Measurements from ENCODE around the gene MYO5C.

GRCh38 chr15:52180196-52180835 lies 115.3 kb downstream of the MYO5C start:
- TF ChIP-seq, protein P1, sequence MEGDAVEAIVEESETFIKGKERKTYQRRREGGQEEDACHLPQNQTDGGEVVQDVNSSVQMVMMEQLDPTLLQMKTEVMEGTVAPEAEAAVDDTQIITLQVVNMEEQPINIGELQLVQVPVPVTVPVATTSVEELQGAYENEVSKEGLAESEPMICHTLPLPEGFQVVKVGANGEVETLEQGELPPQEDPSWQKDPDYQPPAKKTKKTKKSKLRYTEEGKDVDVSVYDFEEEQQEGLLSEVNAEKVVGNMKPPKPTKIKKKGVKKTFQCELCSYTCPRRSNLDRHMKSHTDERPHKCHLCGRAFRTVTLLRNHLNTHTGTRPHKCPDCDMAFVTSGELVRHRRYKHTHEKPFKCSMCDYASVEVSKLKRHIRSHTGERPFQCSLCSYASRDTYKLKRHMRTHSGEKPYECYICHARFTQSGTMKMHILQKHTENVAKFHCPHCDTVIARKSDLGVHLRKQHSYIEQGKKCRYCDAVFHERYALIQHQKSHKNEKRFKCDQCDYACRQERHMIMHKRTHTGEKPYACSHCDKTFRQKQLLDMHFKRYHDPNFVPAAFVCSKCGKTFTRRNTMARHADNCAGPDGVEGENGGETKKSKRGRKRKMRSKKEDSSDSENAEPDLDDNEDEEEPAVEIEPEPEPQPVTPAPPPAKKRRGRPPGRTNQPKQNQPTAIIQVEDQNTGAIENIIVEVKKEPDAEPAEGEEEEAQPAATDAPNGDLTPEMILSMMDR (IDR thresholded peaks at IDR 0.05; ENCODE audit: insufficient read depth, low read depth, low read length), result no peak
- TF ChIP-seq EZH2 (IDR thresholded peaks at IDR 0.05; ENCODE audit: insufficient read depth, low read length), result no peak

All from astrocyte (in vitro differentiated cells and primary cell).